OCI-LY7 (cell line): ENCODE data around the gene TXLNG.

Source experiments
- CTCF ChIP-seq: fragments of 200-600 bp; sonication (generic); conservative IDR thresholded peaks from 2 replicates; pipeline ENCODE4 v1.5.1; 2014; ENCODE audit warnings: mild to moderate bottlenecking, antibody characterized with exemption, low read length, moderate library complexity, mixed read lengths
- EZH2phosphoT487 ChIP-seq: fragments of 200-600 bp; sonication (generic); IDR thresholded peaks from 2 replicates; pipeline ENCODE4 v1.6.1; 2018; ENCODE audit warnings: low read depth, borderline replicate concordance, mild to moderate bottlenecking, mixed run types, antibody characterized with exemption, low read length, moderate library complexity, mixed read lengths

GRCh38 chrX:16762579-16762978, 23.7 kb upstream of the TXLNG start:
- TF ChIP-seq CTCF (no peak), EZH2phosphoT487 (no peak)
